HG03175 (cell line): Measurements from ENCODE around the gene VAX1.
"Not testable (repeated sequence)": the region's sequence is repeated elsewhere in the genome, so short reads cannot be mapped to it uniquely, and the experiment has no call there.

Experiments
- ATAC-seq: cut with Tn5 transposase; IDR thresholded peaks from one replicate; pipeline ENCODE4 v1.9.1; 2021; ENCODE audit warnings: mild to moderate bottlenecking, moderate library complexity; ENCODE audit not compliant: unreplicated experiment

VAX1 gene, protein sequence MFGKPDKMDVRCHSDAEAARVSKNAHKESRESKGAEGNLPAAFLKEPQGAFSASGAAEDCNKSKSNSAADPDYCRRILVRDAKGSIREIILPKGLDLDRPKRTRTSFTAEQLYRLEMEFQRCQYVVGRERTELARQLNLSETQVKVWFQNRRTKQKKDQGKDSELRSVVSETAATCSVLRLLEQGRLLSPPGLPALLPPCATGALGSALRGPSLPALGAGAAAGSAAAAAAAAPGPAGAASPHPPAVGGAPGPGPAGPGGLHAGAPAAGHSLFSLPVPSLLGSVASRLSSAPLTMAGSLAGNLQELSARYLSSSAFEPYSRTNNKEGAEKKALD

GRCh38 chr10:117137911-117138642 lies at the start of gene VAX1:
TSS of gene VAX1 (minus strand) at chr10:117138270. CDS start at chr10:117138056, 214 bp downstream.
- no peak for ATAC-seq

DNA sequence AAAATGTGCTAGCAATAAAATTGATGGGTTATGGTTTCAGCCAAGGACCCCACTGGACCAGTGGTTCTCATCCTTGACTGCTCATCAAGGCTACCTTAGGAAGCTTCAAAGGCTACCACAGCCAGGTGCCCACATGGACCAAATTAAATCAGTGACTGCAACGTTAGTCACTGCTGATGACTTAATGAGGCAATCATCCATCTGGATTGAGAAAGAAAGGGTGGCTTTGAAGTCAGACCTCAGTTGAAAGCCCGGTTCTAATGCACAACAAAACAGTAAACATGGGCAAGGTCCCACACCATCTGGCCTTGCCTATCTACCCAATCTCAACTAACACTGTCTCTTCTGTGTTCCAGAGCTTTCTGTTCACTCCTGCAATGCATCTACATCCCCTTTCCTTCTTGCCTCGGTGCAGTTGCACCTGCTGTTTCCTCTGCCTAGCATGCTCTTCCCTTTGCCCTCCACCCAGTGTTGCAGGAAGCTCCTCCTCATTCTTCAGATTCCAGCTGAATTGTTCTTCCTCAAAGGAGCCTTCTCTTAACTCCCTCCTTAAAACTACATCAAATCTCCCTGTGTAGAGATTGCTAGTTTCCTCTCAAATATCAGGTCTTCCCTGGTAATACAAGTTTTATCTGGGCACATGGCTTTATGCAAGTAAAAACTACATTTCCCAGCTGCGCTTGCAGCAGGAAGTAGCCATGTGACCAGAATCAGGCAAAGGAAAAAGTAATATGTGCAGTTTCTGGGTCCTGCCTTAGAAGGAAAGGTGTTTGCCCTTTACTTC lies 49.0 kb upstream of the VAX1 start:
- no peak for ATAC-seq

DNA sequence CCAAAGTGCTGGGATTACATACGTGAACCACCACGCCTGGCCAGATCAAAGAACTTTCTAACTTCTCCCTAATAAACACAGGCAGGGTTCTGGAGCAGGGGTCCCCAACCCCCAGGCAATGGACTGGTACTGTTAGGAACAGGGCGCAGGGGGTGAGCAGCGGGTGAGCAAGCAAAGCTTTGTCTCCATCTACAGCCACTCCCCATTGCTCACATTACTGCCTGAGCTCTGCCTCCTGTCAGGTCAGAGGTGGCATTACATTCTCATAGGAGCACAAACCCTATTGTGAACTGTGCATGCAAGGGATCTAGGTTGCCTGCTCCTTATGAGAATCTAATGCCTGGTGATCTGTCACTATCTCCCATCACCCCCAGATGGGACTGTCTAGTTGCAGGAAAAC lies 47.7 kb upstream of the VAX1 start:
- not testable (repeated sequence) for ATAC-seq

GRCh38 chr10:117184821-117185220 lies 46.8 kb upstream of the VAX1 start:
- no peak for ATAC-seq

DNA sequence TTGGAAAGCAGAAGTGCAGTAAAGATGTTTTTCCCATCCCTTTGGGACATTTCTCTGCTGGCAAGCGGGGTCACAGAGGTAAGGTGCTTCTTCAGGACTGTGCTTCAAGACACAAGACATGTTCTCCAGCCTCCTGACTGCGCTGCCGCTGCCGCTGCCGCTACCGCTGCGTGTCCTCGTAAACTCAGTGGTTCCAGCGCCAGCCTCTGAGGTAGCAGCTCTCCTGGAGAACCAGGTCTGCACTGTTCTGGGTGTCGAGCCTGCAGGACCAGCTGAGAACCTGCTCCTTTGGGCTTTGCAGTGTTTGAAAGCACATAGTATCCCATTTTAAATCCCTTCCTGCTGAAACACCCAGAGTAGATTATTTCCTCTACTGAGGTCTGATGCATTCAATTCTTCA lies 46.2 kb upstream of the VAX1 start:
- no peak for ATAC-seq

DNA sequence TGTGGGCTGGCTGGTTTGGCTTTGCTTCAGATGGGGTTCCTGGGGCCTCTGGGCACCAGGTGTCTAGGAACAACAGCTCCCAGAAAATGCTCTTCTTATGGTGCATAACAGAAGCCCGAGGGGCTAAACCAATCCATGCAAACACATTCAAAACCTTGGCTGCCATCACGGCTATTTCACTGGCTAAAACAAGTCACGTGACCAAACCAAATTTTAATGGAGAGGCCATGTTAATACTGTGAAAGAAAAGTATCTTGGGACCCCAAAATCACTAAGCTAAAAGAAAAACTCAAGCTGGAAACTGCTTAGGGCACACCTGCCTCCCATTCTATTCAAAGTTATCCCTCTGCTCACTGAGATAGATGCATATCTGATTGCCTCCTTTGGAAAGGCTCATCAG lies 40.1 kb upstream of the VAX1 start:
- ATAC-seq: no peak

- ATAC-seq: peak; percentile 50
These were observed 37.9 kb upstream of the VAX1 start for GRCh38 chr10:117175901-117176534.

DNA sequence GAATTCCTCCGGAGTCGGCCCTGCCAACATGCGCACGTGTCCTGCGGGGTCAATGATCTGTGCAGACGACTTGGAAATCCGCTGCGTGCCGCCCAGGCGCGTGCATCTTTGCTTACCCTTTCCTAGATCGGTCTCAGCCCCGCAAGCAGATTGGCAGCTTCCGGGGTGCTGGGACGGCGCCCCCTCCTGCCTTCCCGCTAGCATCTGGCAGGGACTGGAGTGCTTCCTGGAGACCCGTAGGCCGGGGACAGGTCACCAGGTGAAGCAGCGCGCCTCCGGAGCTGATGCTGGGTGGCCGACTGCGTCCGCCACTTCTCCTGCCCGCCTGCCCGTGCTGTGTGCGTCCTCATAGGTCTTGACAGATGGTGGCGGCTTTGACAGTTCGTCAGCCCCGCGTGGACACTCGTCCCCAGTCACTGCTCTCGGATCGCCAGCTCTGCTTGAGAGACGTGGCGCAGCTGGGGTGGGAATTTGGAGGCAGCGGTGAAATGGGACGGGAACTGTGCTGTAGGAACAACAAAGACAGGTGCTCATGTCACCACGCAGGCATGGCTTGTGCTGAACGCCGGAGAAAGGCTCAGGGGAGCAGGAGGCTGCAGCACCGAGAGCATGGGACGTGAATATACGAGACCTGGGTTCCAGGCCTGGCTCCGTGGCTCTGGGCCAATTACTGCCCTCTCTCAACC lies 37.3 kb upstream of the VAX1 start:
- ATAC-seq: peak; percentile 38

- peak; percentile 88 for ATAC-seq
These were observed 36.6 kb upstream of the VAX1 start for GRCh38 chr10:117174439-117175214.

DNA sequence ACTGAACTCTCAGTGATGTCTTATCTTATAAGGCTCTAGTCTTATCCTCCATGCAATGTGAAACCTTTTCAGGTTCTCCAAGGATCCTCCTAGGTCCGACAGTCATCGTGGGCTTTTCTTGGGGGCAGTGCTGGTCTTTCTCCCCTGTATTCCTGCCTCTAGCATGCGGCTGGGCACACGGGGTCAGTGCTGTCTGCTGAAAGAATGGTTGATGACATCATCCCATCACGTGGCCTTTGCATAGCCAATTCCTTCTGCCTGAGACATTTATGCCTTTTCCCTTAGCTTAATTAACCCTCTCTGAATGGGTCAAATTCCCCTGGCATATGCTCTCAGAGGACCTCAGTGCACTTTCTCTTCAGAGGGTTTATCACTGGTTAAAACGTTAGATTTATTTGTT lies 32.2 kb upstream of the VAX1 start:
- ATAC-seq: no peak

DNA sequence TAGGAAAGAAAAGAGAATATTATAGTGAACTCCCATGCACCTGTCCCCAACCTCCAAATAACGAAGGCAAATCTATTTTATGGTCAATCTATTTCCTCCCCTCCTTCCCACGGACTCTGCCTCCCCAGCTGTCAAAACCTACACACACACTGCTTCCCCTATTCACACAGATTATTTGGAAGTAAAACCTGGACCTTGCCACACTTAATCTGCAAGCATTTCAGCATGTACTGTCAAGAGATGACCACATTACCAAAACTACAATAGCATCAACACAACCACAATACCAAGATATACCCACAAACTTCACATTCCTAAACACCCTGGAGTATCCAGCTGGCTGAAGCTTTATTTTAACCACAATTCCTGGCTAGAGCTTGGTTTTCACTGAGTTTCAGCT lies 31.4 kb upstream of the VAX1 start:
- ATAC-seq: no peak

- ATAC-seq: no peak
These were observed 30.7 kb upstream of the VAX1 start for GRCh38 chr10:117168729-117169128.

DNA sequence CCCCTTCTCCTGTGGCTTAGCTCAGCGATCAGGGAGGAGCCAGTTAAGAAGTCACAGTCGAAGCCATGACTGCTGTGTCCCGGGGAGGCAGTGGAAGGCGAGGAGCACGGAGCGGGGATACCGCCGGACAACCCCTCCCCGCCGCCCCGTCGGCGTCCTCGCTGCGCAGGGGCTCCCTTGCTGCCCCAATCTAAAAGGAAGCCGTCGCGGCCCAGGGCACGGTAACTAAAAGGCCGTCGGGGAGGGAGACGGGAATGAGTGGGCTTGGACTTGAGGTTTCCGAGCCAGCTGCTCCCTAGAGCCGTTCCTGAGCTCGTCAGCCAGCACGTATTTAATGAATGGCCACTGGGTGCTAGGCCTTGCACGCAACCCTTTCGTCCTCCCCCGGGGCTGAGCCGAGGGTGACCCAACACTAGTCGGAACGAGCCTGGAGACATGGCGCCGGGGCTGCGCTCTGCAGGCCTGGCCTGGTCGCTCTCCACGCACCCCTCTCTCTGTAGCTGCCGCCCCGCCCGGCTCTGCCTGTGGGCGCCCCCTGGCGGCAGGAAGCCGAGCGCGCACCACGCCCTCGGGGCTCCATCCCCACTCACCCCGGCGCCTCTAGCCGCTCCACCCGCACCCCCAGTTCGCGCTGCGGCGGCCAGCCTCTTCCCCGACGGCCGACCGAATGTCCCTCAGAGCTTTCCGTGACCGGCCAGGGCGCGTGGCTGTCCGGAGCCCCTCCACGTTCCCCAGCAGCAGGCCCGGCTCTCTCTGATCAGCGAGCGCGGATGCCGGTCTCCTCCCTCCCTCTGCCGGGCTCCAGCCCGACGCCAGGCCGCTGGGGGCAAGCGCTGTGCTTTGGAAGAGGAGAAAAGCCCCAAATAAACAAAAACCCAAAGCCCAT lies 30.0 kb upstream of the VAX1 start:
- peak; percentile 80 for ATAC-seq

GRCh38 chr10:117167346-117167788 lies 29.3 kb upstream of the VAX1 start:
- no peak for ATAC-seq

DNA sequence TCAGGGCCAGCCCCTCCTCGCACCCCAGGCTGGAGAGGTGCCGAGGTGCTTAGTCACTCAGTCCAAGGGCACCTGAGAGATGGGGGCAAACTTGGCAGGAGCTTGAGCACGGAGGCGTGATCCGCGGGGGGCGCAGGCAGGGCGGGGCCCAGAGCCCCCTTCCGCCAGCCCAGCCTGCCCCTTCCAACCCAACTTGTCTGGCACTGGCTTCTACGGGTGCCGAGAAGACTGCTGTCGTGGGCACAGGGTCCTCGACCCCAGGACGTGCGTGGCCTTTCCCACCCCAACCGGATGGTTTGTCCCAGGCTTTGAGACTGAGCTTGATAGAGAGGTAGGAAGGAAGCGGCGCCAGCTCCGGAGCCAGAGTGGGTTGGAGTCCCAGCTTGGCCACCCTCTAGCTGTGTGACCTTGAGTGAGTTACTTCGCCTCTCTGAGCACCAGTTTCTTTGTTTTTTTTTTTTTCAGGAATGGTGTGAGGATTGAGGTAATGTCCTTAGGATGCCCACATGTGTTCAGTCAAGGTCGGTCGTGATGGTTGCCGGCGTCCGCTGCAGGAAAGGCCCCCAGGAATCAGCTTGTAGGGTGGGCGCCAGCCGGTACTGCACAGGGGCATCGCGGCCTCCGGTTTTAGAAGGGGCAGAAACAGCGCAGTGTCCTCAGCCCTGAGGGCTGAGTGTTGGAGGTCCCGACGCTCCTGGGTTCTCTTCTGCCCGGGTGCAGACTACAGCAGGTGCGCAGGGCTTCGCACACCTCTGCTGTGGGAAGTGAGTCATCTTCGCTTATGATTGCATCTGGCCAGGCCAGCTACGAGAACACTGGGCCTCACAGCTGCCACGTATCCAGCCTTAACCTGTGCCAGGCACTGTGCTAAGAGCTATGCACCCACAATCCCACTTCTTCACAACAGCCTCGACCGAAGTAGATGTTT lies 28.6 kb upstream of the VAX1 start:
- ATAC-seq: no peak

DNA sequence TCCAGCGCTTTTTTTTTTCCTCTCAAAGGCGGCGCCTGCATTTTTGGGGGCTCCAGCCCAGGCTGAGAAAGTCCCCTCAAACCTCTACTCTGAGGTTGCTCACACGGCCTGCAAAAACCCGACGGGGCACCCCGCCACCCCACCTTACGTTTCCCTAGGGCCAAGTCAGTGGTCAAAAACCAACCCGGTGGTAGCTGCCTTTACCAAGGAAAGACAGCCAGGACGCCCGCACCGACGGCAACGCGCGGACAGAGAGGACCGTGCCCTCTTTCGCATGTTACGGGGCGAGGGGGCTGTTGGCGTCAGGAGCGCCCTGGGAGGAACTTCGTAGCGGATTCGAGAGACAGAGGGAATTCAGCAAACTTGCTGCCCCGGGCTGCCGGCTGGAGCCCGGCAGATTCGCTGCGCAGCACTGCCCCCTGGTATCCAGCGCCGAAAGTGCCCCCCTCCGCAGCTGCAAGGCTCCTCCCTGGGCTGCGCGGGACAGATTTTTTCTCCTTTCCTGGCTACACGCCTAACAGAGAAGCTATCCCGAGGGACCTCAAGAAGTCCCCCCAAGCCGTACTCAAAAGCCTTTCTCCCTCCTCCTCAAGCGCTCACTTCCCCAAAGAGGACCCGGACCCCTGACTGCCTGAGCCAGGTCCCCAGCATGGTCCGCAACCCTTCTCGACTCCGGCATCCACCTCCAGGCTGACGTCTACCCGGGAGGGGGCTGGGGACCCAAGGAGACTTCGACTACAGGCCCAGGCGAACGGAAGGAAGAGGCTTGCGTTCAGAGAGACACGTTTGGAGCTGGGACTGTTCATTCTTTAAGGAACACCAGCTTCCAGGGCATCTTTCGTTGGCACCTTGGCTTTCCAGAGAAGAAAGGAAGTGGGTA lies 27.7 kb upstream of the VAX1 start:
- no peak for ATAC-seq
